HCT116 (cell line): Measurements from ENCODE around the gene ACVR1. TPM values are rescaled to one million over a fixed set of nuclear protein-coding genes. Genes with fewer than 3 reads are reported as not detected.

Experiments
- ATAC-seq: fragments of 200-7000 bp; cut with Tn5 transposase; 2 replicates; pipeline ENCODE4 v1.9.1; 2020; ENCODE audit warnings: mild to moderate bottlenecking, moderate library complexity
- BruUV-seq: library from RNA; stranded (reverse); fragments of 400-500 nt; replicated peaks from 2 replicates; lab custom pipeline; 2021; lab: Mats Ljungman, UMichigan
- CTCF ChIA-PET: fragments of 300-600 bp; sonication (Branson Sonifier 250); formaldehyde crosslinking; loops from one replicate; lab custom pipeline; 2021; ENCODE audit warnings: antibody characterized with exemption; lab: Charles Lee
- POLR2A ChIA-PET: fragments of 300-600, 350-600 bp; sonication (Branson Sonifier 250); formaldehyde crosslinking; loops from one replicate; lab custom pipeline; 2021; ENCODE audit warnings: antibody characterized with exemption; lab: Charles Lee
- RAD21 ChIA-PET, 2 experiments: fragments of 300-600 bp; sonication (Branson Sonifier 250); formaldehyde crosslinking; loops; one replicate each; lab custom pipeline; 2023; ENCODE audit warnings: low total read pairs in 2 of 2; ENCODE audit not compliant: uncharacterized antibody in 2 of 2, unreplicated experiment in 2 of 2, low non-redundant PET in 1 of 2; lab: Charles Lee
- DNase-seq: peaks from one replicate; pipeline ENCODE4 v3.0.0-alpha.2; 2010; ENCODE audit warnings: low read depth, low spot score
- H2AFZ ChIP-seq: fragments of 200-600 bp; shearing (Covaris generic), sonication (generic); 2 replicates; pipeline ENCODE4 v1.6.1; 2017; ENCODE audit warnings: low read depth, mixed run types, mixed read lengths, antibody characterized with exemption, low read length; ENCODE audit not compliant: poor library complexity, severe bottlenecking
- H3K27ac ChIP-seq: 2 replicates; pipeline ENCODE4 v1.5.1; 2012; ENCODE audit warnings: low read depth, low read length
- H3K27me3 ChIP-seq: fragments of 200-600 bp; sonication (generic); 2 replicates; pipeline ENCODE4 v1.6.1; 2016; ENCODE audit warnings: mixed run types, low read length, mixed read lengths; ENCODE audit not compliant: insufficient read depth
- H3K36me3 ChIP-seq, 2 experiments: fragments of 200-500 bp in 1 of 2; fragments of 200-600 bp in 1 of 2; sonication (Bioruptor generic) in 1 of 2; sonication (generic) in 1 of 2; 2 replicates each; pipeline versions ENCODE4 v1.5.1 to v1.6.1; 2014 to 2016; ENCODE audit warnings: low read length in 2 of 2, inconsistent platforms in 1 of 2, mixed read lengths in 1 of 2, mixed run types in 1 of 2; ENCODE audit not compliant: insufficient read depth in 2 of 2, control insufficient read depth in 1 of 2
- H3K4me1 ChIP-seq, 2 experiments: fragments of 200-600 bp in 1 of 2; sonication (generic) in 1 of 2; 2 replicates each; pipeline versions ENCODE4 v1.5.1 to v1.6.1; 2012 to 2017; ENCODE audit warnings: low read length in 2 of 2, inconsistent platforms in 1 of 2, mild to moderate bottlenecking in 1 of 2, mixed read lengths in 1 of 2, mixed run types in 1 of 2, moderate library complexity in 1 of 2; ENCODE audit not compliant: insufficient read depth in 2 of 2, control insufficient read depth in 1 of 2
- H3K4me2 ChIP-seq: fragments of 200-600 bp; sonication (generic); 2 replicates; pipeline ENCODE4 v1.6.1; 2017; ENCODE audit warnings: mixed run types, low read length, mixed read lengths
- H3K4me3 ChIP-seq, 2 experiments: fragments of 200-600 bp in 1 of 2; sonication (generic) in 1 of 2; replicated peaks in 1 of 2; 2 replicates each; pipeline ENCODE4 v1.5.1; 2011 to 2016; ENCODE audit warnings: low read length in 2 of 2, control low read depth in 1 of 2, low read depth in 1 of 2, mild to moderate bottlenecking in 1 of 2, mixed read lengths in 1 of 2, mixed run types in 1 of 2
- H3K79me2 ChIP-seq: fragments of 200-600 bp; sonication (generic); 2 replicates; pipeline ENCODE4 v1.6.1; 2017; ENCODE audit warnings: mild to moderate bottlenecking, mixed run types, low read length, moderate library complexity, mixed read lengths; ENCODE audit not compliant: insufficient read depth
- H3K9ac ChIP-seq: fragments of 200-600 bp; sonication (generic); 2 replicates; pipeline ENCODE4 v1.6.1; 2016; ENCODE audit warnings: low read length, mixed read lengths
- H3K9me2 ChIP-seq: fragments of 200-600 bp; sonication (generic), shearing (Covaris generic); 2 replicates; pipeline ENCODE4 v1.6.1; 2017; ENCODE audit warnings: mixed run types, mild to moderate bottlenecking, moderate library complexity; ENCODE audit not compliant: insufficient read depth
- H3K9me3 ChIP-seq, 2 experiments: fragments of 200-500 bp in 1 of 2; fragments of 200-600 bp in 1 of 2; sonication (Bioruptor generic) in 1 of 2; sonication (generic) in 1 of 2; 2 replicates each; pipeline ENCODE4 v1.6.1; 2014 to 2017; ENCODE audit warnings: low read length in 2 of 2, mixed read lengths in 2 of 2, inconsistent platforms in 1 of 2, low read depth in 1 of 2, mild to moderate bottlenecking in 1 of 2, mixed run types in 1 of 2, moderate library complexity in 1 of 2; ENCODE audit not compliant: control insufficient read depth in 1 of 2, insufficient read depth in 1 of 2
- H4K20me1 ChIP-seq: fragments of 200-600 bp; sonication (generic), shearing (Covaris generic); 2 replicates; pipeline ENCODE4 v1.6.1; 2017; ENCODE audit warnings: mixed run types, mild to moderate bottlenecking, moderate library complexity; ENCODE audit not compliant: insufficient read depth
- EGR1 ChIP-seq: IDR thresholded peaks from 2 replicates; pipeline ENCODE4 v1.6.1; 2012; ENCODE audit warnings: low read depth
- ELF1 ChIP-seq: IDR thresholded peaks from 2 replicates; pipeline ENCODE4 v1.6.1; 2012; ENCODE audit warnings: low read depth, borderline replicate concordance
- EZH2 ChIP-seq: fragments of 200-600 bp; sonication (generic); IDR thresholded peaks from 2 replicates; pipeline ENCODE4 v1.6.1; 2017; ENCODE audit warnings: antibody characterized with exemption, mixed run types
- FOSL1 ChIP-seq: IDR thresholded peaks from 2 replicates; pipeline ENCODE4 v1.6.1; 2012; ENCODE audit warnings: low read depth
- JUND ChIP-seq: IDR thresholded peaks from 2 replicates; pipeline ENCODE4 v1.6.1; 2012
- POLR2A ChIP-seq: IDR thresholded peaks from 2 replicates; pipeline ENCODE4 v1.7.0; 2011; ENCODE audit warnings: borderline replicate concordance; ENCODE audit not compliant: insufficient read depth, insufficient read length; ENCODE audit errors: extremely low read depth
- SIN3A ChIP-seq: IDR thresholded peaks from 2 replicates; pipeline ENCODE4 v1.6.1; 2012; ENCODE audit warnings: low read depth
- SRF ChIP-seq: IDR thresholded peaks from 2 replicates; pipeline ENCODE4 v1.6.1; 2012; ENCODE audit warnings: low read depth
- TCF7L2 ChIP-seq: IDR thresholded peaks from 2 replicates; pipeline ENCODE4 v1.7.0; 2011; ENCODE audit warnings: borderline replicate concordance, inconsistent platforms; ENCODE audit not compliant: insufficient read depth, insufficient read length; ENCODE audit errors: extremely low read depth
- ZFX ChIP-seq: fragments of 450-650 bp; IDR thresholded peaks from 2 replicates; pipeline ENCODE4 v1.6.1; 2017
- intact Hi-C: fragments of 100-400 bp; cut with micrococcal nuclease; formaldehyde crosslinking; loops from 2 replicates; pipeline ENCODE4 v1.10.0; 2022
- total RNA-seq: library from RNA; stranded (reverse); gene quantifications from one replicate; pipeline ENCODE4 v1.2.1, GENCODE V29; 2021; ENCODE audit not compliant: unreplicated experiment
- TF ChIP-seq, protein P1 (sequence below): IDR thresholded peaks from 2 replicates; pipeline ENCODE4 v1.6.1; 2011; ENCODE audit warnings: mild to moderate bottlenecking, low read length, moderate library complexity; ENCODE audit not compliant: insufficient replicate concordance; ENCODE audit errors: extremely low read depth
- TF ChIP-seq, protein P2 (sequence below): IDR thresholded peaks from 2 replicates; pipeline ENCODE4 v1.6.1; 2012; ENCODE audit warnings: low read depth
- TF ChIP-seq, protein P3 (sequence below), 3 experiments: fragments of 200-600 bp in 1 of 3; sonication (generic) in 1 of 3; IDR thresholded peaks in 2 of 3; conservative IDR thresholded peaks in 1 of 3; 2 replicates each; pipeline ENCODE4 v1.5.1; 2012 to 2017; ENCODE audit warnings: low read depth in 2 of 3, low read length in 2 of 3, antibody characterized with exemption in 1 of 3, borderline replicate concordance in 1 of 3, control low read depth in 1 of 3, mild to moderate bottlenecking in 1 of 3, mixed read lengths in 1 of 3, mixed run types in 1 of 3, moderate library complexity in 1 of 3; ENCODE audit not compliant: insufficient read depth in 1 of 3

The ACVR1 gene
- total RNA-seq, 1 experiment from 2014 or later: 16.9 TPM

DNA sequence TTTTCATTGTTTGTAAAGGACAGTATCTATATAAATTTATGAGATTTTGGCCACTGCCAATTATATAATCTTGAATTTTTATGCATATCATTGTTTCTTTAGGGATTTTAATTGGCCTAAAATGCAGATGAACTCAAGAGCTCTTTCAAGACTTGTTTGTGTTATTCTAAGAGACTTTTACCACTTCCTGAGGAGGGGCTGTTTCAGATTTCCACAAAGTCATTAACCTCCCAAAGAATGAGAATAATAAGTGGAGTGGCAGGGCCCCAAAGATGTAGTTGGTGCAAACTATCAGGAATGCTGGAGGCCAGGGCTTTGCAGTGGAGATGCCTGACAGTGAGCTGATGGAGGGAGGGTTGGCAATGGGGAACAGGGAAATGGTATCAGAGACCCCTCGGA lies 15.5 kb upstream of the ACVR1 start:
- H3K4me1 ChIP-seq: 0 out of 4 replicates have a peak, but pooled peaks cover 0 to 3% of the 10 kb centered on the region in 2 experiments
- no peak overlapping the region for H3K4me2 ChIP-seq
- H3K27ac ChIP-seq: no peak overlapping the region
- TF ChIP-seq, protein P1, sequence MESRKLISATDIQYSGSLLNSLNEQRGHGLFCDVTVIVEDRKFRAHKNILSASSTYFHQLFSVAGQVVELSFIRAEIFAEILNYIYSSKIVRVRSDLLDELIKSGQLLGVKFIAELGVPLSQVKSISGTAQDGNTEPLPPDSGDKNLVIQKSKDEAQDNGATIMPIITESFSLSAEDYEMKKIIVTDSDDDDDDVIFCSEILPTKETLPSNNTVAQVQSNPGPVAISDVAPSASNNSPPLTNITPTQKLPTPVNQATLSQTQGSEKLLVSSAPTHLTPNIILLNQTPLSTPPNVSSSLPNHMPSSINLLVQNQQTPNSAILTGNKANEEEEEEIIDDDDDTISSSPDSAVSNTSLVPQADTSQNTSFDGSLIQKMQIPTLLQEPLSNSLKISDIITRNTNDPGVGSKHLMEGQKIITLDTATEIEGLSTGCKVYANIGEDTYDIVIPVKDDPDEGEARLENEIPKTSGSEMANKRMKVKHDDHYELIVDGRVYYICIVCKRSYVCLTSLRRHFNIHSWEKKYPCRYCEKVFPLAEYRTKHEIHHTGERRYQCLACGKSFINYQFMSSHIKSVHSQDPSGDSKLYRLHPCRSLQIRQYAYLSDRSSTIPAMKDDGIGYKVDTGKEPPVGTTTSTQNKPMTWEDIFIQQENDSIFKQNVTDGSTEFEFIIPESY: no peak
- no peak for TF ChIP-seq JUND
- TF ChIP-seq, protein P2, sequence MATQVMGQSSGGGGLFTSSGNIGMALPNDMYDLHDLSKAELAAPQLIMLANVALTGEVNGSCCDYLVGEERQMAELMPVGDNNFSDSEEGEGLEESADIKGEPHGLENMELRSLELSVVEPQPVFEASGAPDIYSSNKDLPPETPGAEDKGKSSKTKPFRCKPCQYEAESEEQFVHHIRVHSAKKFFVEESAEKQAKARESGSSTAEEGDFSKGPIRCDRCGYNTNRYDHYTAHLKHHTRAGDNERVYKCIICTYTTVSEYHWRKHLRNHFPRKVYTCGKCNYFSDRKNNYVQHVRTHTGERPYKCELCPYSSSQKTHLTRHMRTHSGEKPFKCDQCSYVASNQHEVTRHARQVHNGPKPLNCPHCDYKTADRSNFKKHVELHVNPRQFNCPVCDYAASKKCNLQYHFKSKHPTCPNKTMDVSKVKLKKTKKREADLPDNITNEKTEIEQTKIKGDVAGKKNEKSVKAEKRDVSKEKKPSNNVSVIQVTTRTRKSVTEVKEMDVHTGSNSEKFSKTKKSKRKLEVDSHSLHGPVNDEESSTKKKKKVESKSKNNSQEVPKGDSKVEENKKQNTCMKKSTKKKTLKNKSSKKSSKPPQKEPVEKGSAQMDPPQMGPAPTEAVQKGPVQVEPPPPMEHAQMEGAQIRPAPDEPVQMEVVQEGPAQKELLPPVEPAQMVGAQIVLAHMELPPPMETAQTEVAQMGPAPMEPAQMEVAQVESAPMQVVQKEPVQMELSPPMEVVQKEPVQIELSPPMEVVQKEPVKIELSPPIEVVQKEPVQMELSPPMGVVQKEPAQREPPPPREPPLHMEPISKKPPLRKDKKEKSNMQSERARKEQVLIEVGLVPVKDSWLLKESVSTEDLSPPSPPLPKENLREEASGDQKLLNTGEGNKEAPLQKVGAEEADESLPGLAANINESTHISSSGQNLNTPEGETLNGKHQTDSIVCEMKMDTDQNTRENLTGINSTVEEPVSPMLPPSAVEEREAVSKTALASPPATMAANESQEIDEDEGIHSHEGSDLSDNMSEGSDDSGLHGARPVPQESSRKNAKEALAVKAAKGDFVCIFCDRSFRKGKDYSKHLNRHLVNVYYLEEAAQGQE: no peak
- no peak for TF ChIP-seq EGR1
- TF ChIP-seq SIN3A: no peak
- TF ChIP-seq, protein P3, sequence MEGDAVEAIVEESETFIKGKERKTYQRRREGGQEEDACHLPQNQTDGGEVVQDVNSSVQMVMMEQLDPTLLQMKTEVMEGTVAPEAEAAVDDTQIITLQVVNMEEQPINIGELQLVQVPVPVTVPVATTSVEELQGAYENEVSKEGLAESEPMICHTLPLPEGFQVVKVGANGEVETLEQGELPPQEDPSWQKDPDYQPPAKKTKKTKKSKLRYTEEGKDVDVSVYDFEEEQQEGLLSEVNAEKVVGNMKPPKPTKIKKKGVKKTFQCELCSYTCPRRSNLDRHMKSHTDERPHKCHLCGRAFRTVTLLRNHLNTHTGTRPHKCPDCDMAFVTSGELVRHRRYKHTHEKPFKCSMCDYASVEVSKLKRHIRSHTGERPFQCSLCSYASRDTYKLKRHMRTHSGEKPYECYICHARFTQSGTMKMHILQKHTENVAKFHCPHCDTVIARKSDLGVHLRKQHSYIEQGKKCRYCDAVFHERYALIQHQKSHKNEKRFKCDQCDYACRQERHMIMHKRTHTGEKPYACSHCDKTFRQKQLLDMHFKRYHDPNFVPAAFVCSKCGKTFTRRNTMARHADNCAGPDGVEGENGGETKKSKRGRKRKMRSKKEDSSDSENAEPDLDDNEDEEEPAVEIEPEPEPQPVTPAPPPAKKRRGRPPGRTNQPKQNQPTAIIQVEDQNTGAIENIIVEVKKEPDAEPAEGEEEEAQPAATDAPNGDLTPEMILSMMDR (IDR thresholded peaks at IDR 0.05 in 2 of 3, conservative IDR thresholded peaks at IDR 0.05 in 1 of 3; ENCODE audit: borderline replicate concordance in 1 of 3, insufficient read depth in 1 of 3, low read depth in 2 of 3, low read length in 2 of 3): no peak
- no peak for TF ChIP-seq SRF
- TF ChIP-seq FOSL1: no peak
- TF ChIP-seq TCF7L2: no peak
- no peak for TF ChIP-seq EZH2
- TF ChIP-seq ZFX: no peak
- TF ChIP-seq POLR2A: no peak
- no peak for TF ChIP-seq ELF1
- no peaks in the 10 kb centered on the region for H4K20me1 ChIP-seq
- intact Hi-C loops: no loop called here
- RAD21 ChIA-PET: no interaction called here
- POLR2A ChIA-PET: no interaction called here
- no peaks in the 10 kb centered on the region for H3K9me3 ChIP-seq
- H3K4me3 ChIP-seq: no peak overlapping the region
- H3K9me2 ChIP-seq: no peaks in the 10 kb centered on the region
- no peaks in the 10 kb centered on the region for H3K27me3 ChIP-seq
- CTCF ChIA-PET: no interaction called here
- no peaks in the 10 kb centered on the region for H3K36me3 ChIP-seq
- no peak for DNase-seq
- H2AFZ ChIP-seq: no peak overlapping the region
- no peak overlapping the region for H3K9ac ChIP-seq
- no peaks in the 10 kb centered on the region for H3K79me2 ChIP-seq
- BruUV-seq: no TSS peak
- no peak for ATAC-seq
